Mesendoderm (in vitro differentiated cells): Measurements from ENCODE around the gene FAM240A.
A peak's percentile ranks its signal among the peaks of the same experiment; 100 is the strongest.

ENCODE experiments used
- DNase-seq: peaks from one replicate; pipeline ENCODE4 v3.0.0; 2013
- H2AK5ac ChIP-seq: 2 replicates; pipeline ENCODE4 v1.6.1; 2013; ENCODE audit warnings: low read length, inconsistent platforms
- H2BK120ac ChIP-seq: 2 replicates; pipeline ENCODE4 v1.6.1; 2013; ENCODE audit warnings: low read depth, mild to moderate bottlenecking, low read length, moderate library complexity, mixed read lengths
- H2BK15ac ChIP-seq: replicated peaks from 2 replicates; pipeline ENCODE4 v1.6.1; 2013; ENCODE audit warnings: low read depth, mild to moderate bottlenecking, moderate library complexity
- H2BK5ac ChIP-seq: 2 replicates; pipeline ENCODE4 v1.6.1; 2013; ENCODE audit warnings: low read length, inconsistent platforms
- H3K18ac ChIP-seq: 2 replicates; pipeline ENCODE4 v1.6.1; 2013; ENCODE audit warnings: mild to moderate bottlenecking, low read length, mixed read lengths
- H3K23ac ChIP-seq: one replicate; pipeline ENCODE4 v1.6.1; 2013; ENCODE audit warnings: low read length
- H3K27ac ChIP-seq: 2 replicates; pipeline ENCODE4 v1.5.1; 2013; ENCODE audit warnings: low read depth, mild to moderate bottlenecking, inconsistent platforms, low read length, moderate library complexity
- H3K27me3 ChIP-seq: 2 replicates; pipeline ENCODE4 v1.6.1; 2013; ENCODE audit warnings: low read length, control low read depth, mild to moderate bottlenecking, inconsistent platforms; ENCODE audit not compliant: insufficient read depth, poor library complexity
- H3K36me3 ChIP-seq: 2 replicates; pipeline ENCODE4 v1.6.1; 2013; ENCODE audit warnings: low read length, inconsistent platforms; ENCODE audit not compliant: control insufficient read depth, insufficient read depth
- H3K4ac ChIP-seq: one replicate; pipeline ENCODE4 v1.6.1; 2013; ENCODE audit warnings: low read depth, mild to moderate bottlenecking, low read length, moderate library complexity
- H3K4me1 ChIP-seq: 2 replicates; pipeline ENCODE4 v1.6.1; 2013; ENCODE audit warnings: low read depth, low read length, inconsistent platforms; ENCODE audit not compliant: control insufficient read depth
- H3K4me2 ChIP-seq: 2 replicates; pipeline ENCODE4 v1.6.1; 2013; ENCODE audit warnings: low read length
- H3K4me3 ChIP-seq: 2 replicates; pipeline ENCODE4 v1.5.1; 2013; ENCODE audit warnings: mild to moderate bottlenecking, low read length
- H3K56ac ChIP-seq: one replicate; pipeline ENCODE4 v1.6.1; 2013; ENCODE audit warnings: low read length
- H3K79me1 ChIP-seq: 2 replicates; pipeline ENCODE4 v1.6.1; 2013; ENCODE audit warnings: low read length, inconsistent platforms
- H3K79me2 ChIP-seq: 2 replicates; pipeline ENCODE4 v1.6.1; 2013; ENCODE audit warnings: mild to moderate bottlenecking, low read length; ENCODE audit not compliant: control insufficient read depth, insufficient read depth
- H3K9ac ChIP-seq: 2 replicates; pipeline ENCODE4 v1.6.1; 2013; ENCODE audit warnings: low read length, inconsistent platforms
- H4K5ac ChIP-seq: one replicate; pipeline ENCODE4 v1.6.1; 2013; ENCODE audit warnings: low read length
- H4K8ac ChIP-seq: one replicate; pipeline ENCODE4 v1.6.1; 2013; ENCODE audit warnings: low read depth, mild to moderate bottlenecking, control low read depth, low read length, moderate library complexity
- WGBS: extraction: QIAGEN DNeasy Blood & Tissue Kit; methylation state at CpG from one replicate; pipeline ENCODE4 v1.1.7; 2013; ENCODE audit warnings: low lambda C conversion rate, missing lambda C conversion rate; ENCODE audit not compliant: insufficient coverage; ENCODE audit errors: extremely low coverage; 5-methylcytosine and 5-hydroxymethylcytosine counted together

The FAM240A gene

GRCh38 chr3:46629551-46630517 is 17.5 kb downstream of the FAM240A start:
- Histone ChIP-seq H4K8ac (no peak overlapping the region), H2BK5ac (peak overlapping the region; percentile 52), H2BK120ac (peak overlapping the region; percentile 49), H3K27me3 (no peaks in the 10 kb centered on the region), H3K36me3 (no peaks in the 10 kb centered on the region), H3K4me1 (peaks cover 11% of the 10 kb centered on the region), H3K9ac (peak overlapping the region; percentile 69), H3K4ac (no peak overlapping the region), H2BK15ac (no peak overlapping the region), H3K18ac (peak overlapping the region; percentile 68), H3K4me2 (peak overlapping the region; percentile 56), H3K23ac (peak overlapping the region; percentile 6), H3K79me2 (no peaks in the 10 kb centered on the region), H2AK5ac (no peak overlapping the region), H4K5ac (peak overlapping the region; percentile 47), H3K27ac (peak overlapping the region; percentile 33), H3K79me1 (no peaks in the 10 kb centered on the region), H3K56ac (peak overlapping the region; percentile 86), H3K4me3 (no peak overlapping the region)
- WGBS, result no CpG with 5 or more reads among the region's 36 CpGs
- peak; percentile 96 for DNase-seq

GRCh38 chr3:46632792-46633191 is 20.5 kb downstream of the FAM240A start:
- Histone ChIP-seq H3K23ac (no peak overlapping the region), H3K27ac (no peak overlapping the region), H3K27me3 (no peaks in the 10 kb centered on the region), H3K36me3 (no peaks in the 10 kb centered on the region), H2BK120ac (no peak overlapping the region), H3K4me1 (peaks cover 11% of the 10 kb centered on the region), H3K4me2 (no peak overlapping the region), H3K79me2 (no peaks in the 10 kb centered on the region), H2BK5ac (no peak overlapping the region), H3K56ac (no peak overlapping the region), H3K4ac (no peak overlapping the region), H2AK5ac (no peak overlapping the region), H3K79me1 (no peaks in the 10 kb centered on the region), H4K5ac (no peak overlapping the region), H4K8ac (no peak overlapping the region), H3K4me3 (no peak overlapping the region), H2BK15ac (no peak overlapping the region), H3K9ac (no peak overlapping the region), H3K18ac (no peak overlapping the region)
- DNase-seq, result no peak
- WGBS, result no CpG with 5 or more reads among the region's 1 CpG

- DNase-seq, result no peak
- no peak overlapping the region for H2BK5ac ChIP-seq
- H3K9ac ChIP-seq, result no peak overlapping the region
- H4K8ac ChIP-seq, result no peak overlapping the region
- no peaks in the 10 kb centered on the region for H3K79me2 ChIP-seq
- no peak overlapping the region for H3K23ac ChIP-seq
- no peaks in the 10 kb centered on the region for H3K27me3 ChIP-seq
- no peak overlapping the region for H4K5ac ChIP-seq
- no peak overlapping the region for H3K56ac ChIP-seq
- no peak overlapping the region for H3K4me2 ChIP-seq
- no peak overlapping the region for H2BK15ac ChIP-seq
- H3K4me1 ChIP-seq, result no peaks in the 10 kb centered on the region
- no peaks in the 10 kb centered on the region for H3K79me1 ChIP-seq
- no peak overlapping the region for H3K4ac ChIP-seq
- H3K4me3 ChIP-seq, result no peak overlapping the region
- H2BK120ac ChIP-seq, result no peak overlapping the region
- WGBS, result no CpG with 5 or more reads among the region's 3 CpGs
- H3K18ac ChIP-seq, result no peak overlapping the region
- H3K27ac ChIP-seq, result no peak overlapping the region
- no peaks in the 10 kb centered on the region for H3K36me3 ChIP-seq
- no peak overlapping the region for H2AK5ac ChIP-seq
These were observed 22.5 kb downstream of the FAM240A start for GRCh38 chr3:46634856-46635255.

- Histone ChIP-seq H3K79me2 (no peaks in the 10 kb centered on the region), H3K4me3 (no peak overlapping the region), H3K4ac (no peak overlapping the region), H2AK5ac (no peak overlapping the region), H2BK15ac (no peak overlapping the region), H2BK120ac (no peak overlapping the region), H3K27ac (no peak overlapping the region), H3K27me3 (no peaks in the 10 kb centered on the region), H3K56ac (no peak overlapping the region), H3K18ac (no peak overlapping the region), H3K79me1 (no peaks in the 10 kb centered on the region), H4K8ac (no peak overlapping the region), H4K5ac (no peak overlapping the region), H3K36me3 (no peaks in the 10 kb centered on the region), H3K4me1 (no peaks in the 10 kb centered on the region), H3K4me2 (no peak overlapping the region), H3K9ac (no peak overlapping the region), H2BK5ac (no peak overlapping the region), H3K23ac (no peak overlapping the region)
- no peak for DNase-seq
These were observed 26.9 kb downstream of the FAM240A start for GRCh38 chr3:46639221-46639620.

GRCh38 chr3:46640927-46641326 is 28.6 kb downstream of the FAM240A start:
- Histone ChIP-seq H3K4ac (no peak overlapping the region), H2AK5ac (no peak overlapping the region), H3K36me3 (no peaks in the 10 kb centered on the region), H2BK5ac (no peak overlapping the region), H2BK15ac (no peak overlapping the region), H2BK120ac (no peak overlapping the region), H3K4me3 (no peak overlapping the region), H3K27ac (no peak overlapping the region), H3K56ac (no peak overlapping the region), H3K79me2 (no peaks in the 10 kb centered on the region), H3K4me2 (no peak overlapping the region), H3K9ac (no peak overlapping the region), H3K23ac (no peak overlapping the region), H4K8ac (no peak overlapping the region), H4K5ac (no peak overlapping the region), H3K27me3 (no peaks in the 10 kb centered on the region), H3K4me1 (no peaks in the 10 kb centered on the region), H3K18ac (no peak overlapping the region), H3K79me1 (no peaks in the 10 kb centered on the region)
- no peak for DNase-seq
- no CpG with 5 or more reads among the region's 3 CpGs for WGBS
